GM12878 (cell line): ENCODE results near the gene MICAL3.

Experiments used
- BHLHE40 ChIP-seq, 2 experiments: fragments of 450-650 bp in 1 of 2; IDR thresholded peaks; 2 replicates each; pipeline ENCODE4 v1.6.1; 2011 to 2017; ENCODE audit warnings: low read depth in 2 of 2, borderline replicate concordance in 1 of 2, improper control_type of control experiment in 1 of 2, low read length in 1 of 2, mild to moderate bottlenecking in 1 of 2
- TF ChIP-seq, protein P1 (sequence below): fragments of 450-650 bp; IDR thresholded peaks from 2 replicates; pipeline ENCODE4 v1.6.1; 2018; ENCODE audit warnings: mild to moderate bottlenecking, low read depth, moderate library complexity; ENCODE audit not compliant: partially characterized antibody

DNA sequence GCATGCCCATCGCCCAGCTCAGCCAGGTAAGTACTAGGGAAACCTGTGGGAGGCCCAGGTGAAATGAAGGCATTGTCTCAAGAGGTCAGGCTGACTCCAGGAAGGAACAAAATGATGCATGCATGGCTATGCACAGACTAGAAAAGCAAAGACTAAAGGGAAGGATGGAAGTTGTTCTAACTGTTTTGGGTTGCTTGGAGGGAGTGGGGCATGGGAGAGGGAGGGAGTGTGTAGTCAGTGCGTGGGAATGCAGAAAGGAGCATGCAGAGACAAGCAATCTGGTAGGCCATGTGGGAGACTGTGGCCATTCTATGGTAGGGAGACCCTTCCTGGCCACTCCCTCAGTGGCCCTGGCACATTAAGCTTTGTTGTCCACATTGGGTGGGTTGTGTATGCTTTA lies 2.9 kb downstream of the MICAL3 start:
- TF ChIP-seq, protein P1, sequence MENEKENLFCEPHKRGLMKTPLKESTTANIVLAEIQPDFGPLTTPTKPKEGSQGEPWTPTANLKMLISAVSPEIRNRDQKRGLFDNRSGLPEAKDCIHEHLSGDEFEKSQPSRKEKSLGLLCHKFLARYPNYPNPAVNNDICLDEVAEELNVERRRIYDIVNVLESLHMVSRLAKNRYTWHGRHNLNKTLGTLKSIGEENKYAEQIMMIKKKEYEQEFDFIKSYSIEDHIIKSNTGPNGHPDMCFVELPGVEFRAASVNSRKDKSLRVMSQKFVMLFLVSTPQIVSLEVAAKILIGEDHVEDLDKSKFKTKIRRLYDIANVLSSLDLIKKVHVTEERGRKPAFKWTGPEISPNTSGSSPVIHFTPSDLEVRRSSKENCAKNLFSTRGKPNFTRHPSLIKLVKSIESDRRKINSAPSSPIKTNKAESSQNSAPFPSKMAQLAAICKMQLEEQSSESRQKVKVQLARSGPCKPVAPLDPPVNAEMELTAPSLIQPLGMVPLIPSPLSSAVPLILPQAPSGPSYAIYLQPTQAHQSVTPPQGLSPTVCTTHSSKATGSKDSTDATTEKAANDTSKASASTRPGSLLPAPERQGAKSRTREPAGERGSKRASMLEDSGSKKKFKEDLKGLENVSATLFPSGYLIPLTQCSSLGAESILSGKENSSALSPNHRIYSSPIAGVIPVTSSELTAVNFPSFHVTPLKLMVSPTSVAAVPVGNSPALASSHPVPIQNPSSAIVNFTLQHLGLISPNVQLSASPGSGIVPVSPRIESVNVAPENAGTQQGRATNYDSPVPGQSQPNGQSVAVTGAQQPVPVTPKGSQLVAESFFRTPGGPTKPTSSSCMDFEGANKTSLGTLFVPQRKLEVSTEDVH = no peak
- TF ChIP-seq BHLHE40 (IDR thresholded peaks at IDR 0.05; ENCODE audit: borderline replicate concordance in 1 of 2, low read depth in 2 of 2, low read length in 1 of 2) = no peak
